Tibial artery (tissue), 4 donors: ENCODE data around the gene UPK1B.
"Not testable (repeated sequence)": the region's sequence is repeated elsewhere in the genome, so short reads cannot be mapped to it uniquely, and the experiment has no call there.

Experiments
- DNase-seq, 2 donors: peaks; one replicate each; pipeline ENCODE4 v3.0.0-alpha.2; 2019
- H3K27ac ChIP-seq, 2 donors: fragments of 200-600 bp; sonication (generic) in 1 of 2; 1 replicate in 1 of 2; 2 replicates in 1 of 2; pipeline ENCODE4 v1.5.1; 2018 to 2019; ENCODE audit warnings: mild to moderate bottlenecking in 1 of 2
- H3K27me3 ChIP-seq, 2 donors: fragments of 200-600 bp; sonication (generic) in 1 of 2; one replicate each; pipeline versions ENCODE4 v1.5.1 to v1.6.0; 2016 to 2019
- H3K36me3 ChIP-seq, 3 donors: fragments of 200-600 bp; sonication (generic) in 2 of 3; one replicate each; pipeline ENCODE4 v1.5.1; 2016 to 2019; ENCODE audit warnings: mild to moderate bottlenecking in 2 of 3
- H3K4me1 ChIP-seq, 4 donors: fragments of 200-600 bp; sonication (generic) in 2 of 4; 1 replicate in 3 of 4; 2 replicates in 1 of 4; pipeline ENCODE4 v1.5.1; 2016 to 2019
- H3K4me3 ChIP-seq, 2 donors: fragments of 200-600 bp; sonication (generic) in 1 of 2; 1 replicate in 1 of 2; 2 replicates in 1 of 2; pipeline ENCODE4 v1.5.1; 2018 to 2019; ENCODE audit warnings: mild to moderate bottlenecking in 2 of 2
- H3K9me3 ChIP-seq, 3 donors: fragments of 200-600 bp; sonication (generic) in 1 of 3; one replicate each; pipeline ENCODE4 v1.5.1; 2016 to 2019
- intact Hi-C: fragments of 100-400 bp; cut with DNase I; formaldehyde crosslinking; loops from one replicate; pipeline ENCODE4 v1.15.0; 2023; ENCODE audit warnings: low total_unique reads
- TF ChIP-seq, protein P1 (sequence below), 2 experiments: fragments of 200-600 bp in 1 of 2; fragments of 450-650 bp in 1 of 2; IDR thresholded peaks; one replicate each; pipeline ENCODE4 v1.5.1; 2017 to 2019; ENCODE audit warnings: antibody characterized with exemption in 2 of 2, mild to moderate bottlenecking in 1 of 2, moderate library complexity in 1 of 2

Gene UPK1B

DNA sequence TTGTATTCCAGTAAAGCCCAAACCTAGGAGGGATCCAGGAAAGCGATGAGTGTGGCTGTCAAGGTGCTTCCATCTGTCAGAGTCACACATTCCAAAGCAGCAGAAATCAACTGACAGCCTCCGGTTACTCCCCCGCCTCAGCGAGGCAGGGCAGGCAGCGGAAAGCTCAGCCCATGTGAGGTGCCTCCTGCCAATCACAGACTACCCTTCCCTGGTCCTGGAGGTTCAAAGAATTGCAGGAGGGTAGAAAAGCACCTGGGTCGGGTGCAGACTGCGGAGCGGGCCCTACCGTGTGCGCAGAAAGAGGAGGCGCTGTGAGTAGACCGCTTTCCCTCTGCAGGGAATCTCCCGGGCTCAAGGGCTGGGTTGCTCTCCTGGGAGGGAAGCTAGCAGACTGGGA, at the start of gene UPK1B:
Gene UPK1B (plus strand): TSS at position 274 of the 400 bp plus-strand sequence. CDS start 13,144 bp downstream, outside the sequence.
- no peak for DNase-seq
- H3K9me3 ChIP-seq = no peaks in the 10 kb centered on the region
- TF ChIP-seq, protein P1, sequence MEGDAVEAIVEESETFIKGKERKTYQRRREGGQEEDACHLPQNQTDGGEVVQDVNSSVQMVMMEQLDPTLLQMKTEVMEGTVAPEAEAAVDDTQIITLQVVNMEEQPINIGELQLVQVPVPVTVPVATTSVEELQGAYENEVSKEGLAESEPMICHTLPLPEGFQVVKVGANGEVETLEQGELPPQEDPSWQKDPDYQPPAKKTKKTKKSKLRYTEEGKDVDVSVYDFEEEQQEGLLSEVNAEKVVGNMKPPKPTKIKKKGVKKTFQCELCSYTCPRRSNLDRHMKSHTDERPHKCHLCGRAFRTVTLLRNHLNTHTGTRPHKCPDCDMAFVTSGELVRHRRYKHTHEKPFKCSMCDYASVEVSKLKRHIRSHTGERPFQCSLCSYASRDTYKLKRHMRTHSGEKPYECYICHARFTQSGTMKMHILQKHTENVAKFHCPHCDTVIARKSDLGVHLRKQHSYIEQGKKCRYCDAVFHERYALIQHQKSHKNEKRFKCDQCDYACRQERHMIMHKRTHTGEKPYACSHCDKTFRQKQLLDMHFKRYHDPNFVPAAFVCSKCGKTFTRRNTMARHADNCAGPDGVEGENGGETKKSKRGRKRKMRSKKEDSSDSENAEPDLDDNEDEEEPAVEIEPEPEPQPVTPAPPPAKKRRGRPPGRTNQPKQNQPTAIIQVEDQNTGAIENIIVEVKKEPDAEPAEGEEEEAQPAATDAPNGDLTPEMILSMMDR (IDR thresholded peaks at IDR 0.05) = no peak
- H3K27me3 ChIP-seq = no peaks in the 10 kb centered on the region
- H3K4me1 ChIP-seq = no peaks in the 10 kb centered on the region
- H3K4me3 ChIP-seq = no peak within 1 kb of the TSS
- intact Hi-C loops = no loop called here
- H3K36me3 ChIP-seq = no peaks in the 10 kb centered on the region
- no peak within 1 kb of the TSS for H3K27ac ChIP-seq

DNA sequence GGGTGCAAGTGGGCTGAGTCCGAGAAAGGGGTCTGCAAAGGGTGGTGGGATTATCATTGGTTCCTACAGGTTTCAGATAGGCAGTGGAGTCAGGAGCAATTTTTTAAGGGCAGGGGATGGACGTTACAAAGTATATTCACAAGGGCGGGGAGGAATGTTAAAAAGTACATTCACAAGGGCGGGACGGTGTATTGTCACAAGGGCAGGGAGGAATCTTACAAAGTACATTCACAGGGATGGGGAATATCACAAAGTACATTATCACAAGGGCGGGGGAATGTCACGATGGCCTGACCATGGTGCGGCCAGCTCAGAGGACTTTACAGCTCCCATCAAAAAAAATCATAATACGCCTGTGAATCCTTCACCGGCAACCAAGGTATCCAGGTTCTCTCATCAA, 48.1 kb upstream of the UPK1B start:
- intact Hi-C loops = no loop called here
- Histone ChIP-seq H3K27me3 (no peaks in the 10 kb centered on the region), H3K4me1 (no peaks in the 10 kb centered on the region), H3K36me3 (no peaks in the 10 kb centered on the region), H3K4me3 (no peak overlapping the region), H3K9me3 (no peaks in the 10 kb centered on the region), H3K27ac (no peak overlapping the region)
- TF ChIP-seq, protein P1 (IDR thresholded peaks at IDR 0.05) = no peak
- no peak for DNase-seq

DNA sequence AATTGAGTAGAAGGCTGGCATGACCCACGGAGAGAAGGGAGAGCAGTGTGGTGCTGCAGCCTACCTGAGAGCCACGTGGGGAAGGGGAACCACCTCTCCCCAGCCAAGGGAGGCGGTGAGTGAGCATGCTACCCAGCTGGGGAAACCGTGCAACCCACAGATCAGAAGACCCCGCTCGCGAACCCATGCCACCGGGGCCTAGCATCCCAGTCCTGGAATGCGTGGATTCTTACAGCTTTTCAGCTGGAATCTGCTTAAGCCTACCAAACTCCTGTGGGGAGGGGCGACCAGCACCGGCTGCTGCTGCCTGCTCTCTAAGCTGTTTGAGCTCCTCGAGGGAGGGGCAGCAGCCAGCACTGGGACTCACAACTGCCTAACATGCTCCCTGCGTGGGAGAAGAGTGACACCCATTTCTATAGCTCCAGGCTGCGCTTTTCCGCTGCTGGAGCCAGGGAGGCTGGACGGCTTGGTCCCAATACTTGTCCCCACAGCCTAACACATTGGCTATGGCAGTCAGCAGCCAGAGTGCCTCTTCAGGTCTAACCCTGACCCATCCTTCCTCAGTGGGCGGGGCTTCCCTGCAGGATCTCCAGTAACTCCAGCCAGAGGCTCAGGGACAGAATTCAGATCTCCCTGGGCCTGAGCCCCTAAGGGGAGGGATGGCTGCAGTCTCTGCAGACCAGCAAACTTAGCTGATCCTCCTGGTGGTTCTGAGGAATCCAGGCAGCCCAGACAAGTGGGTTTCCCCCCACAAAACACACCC, 47.5 kb upstream of the UPK1B start:
- Histone ChIP-seq H3K36me3 (no peaks in the 10 kb centered on the region), H3K27me3 (no peaks in the 10 kb centered on the region), H3K27ac (no peak overlapping the region), H3K4me3 (no peak overlapping the region), H3K9me3 (no peaks in the 10 kb centered on the region), H3K4me1 (no peaks in the 10 kb centered on the region)
- intact Hi-C loops = no loop called here
- TF ChIP-seq, protein P1 (IDR thresholded peaks at IDR 0.05) = no peak
- no peak for DNase-seq

DNA sequence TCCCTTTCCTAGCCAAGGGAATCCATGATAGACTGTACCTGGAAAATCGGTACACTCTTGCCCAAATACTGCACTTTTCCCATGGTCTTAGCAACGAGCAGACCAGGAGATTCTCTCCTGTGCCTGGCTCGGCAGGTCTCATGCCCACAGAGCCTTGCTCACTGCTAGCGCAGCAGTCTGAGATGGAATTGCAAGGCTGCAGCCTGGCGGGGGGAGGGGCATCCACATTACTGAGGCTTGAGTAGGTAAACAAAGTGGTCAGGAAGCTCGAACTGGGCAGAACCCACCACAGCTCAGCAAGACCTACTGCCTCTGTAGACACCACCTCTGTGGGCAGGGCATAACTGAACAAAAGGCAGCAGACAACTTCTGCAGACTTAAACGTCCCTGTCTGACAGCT, 43.1 kb upstream of the UPK1B start:
- H3K27me3 ChIP-seq, DNase-seq, H3K4me3 ChIP-seq, H3K9me3 ChIP-seq, intact Hi-C loops, H3K4me1 ChIP-seq, H3K27ac ChIP-seq, H3K36me3 ChIP-seq: not testable (repeated sequence)

DNA sequence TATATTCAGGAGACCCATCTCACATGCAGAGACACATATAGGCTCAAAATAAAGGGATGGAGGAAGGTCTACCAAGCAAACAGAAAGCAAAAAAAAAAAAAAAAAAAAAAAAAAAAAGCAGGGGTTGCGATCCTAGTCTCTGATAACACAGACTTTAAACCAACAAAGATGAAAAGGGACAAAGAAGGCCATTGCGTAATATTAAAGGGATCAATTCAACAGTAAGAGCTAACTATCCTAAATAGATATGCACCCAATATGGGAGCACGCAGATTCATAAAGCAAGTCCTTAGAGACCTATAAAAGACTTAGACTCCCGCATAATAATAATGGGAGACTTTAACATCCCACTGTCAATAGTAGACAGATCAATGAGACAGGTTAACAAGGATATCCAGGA, 41.1 kb upstream of the UPK1B start:
- H3K27me3 ChIP-seq, H3K9me3 ChIP-seq, H3K4me1 ChIP-seq, H3K4me3 ChIP-seq, H3K36me3 ChIP-seq, DNase-seq, intact Hi-C loops, H3K27ac ChIP-seq: not testable (repeated sequence)

DNA sequence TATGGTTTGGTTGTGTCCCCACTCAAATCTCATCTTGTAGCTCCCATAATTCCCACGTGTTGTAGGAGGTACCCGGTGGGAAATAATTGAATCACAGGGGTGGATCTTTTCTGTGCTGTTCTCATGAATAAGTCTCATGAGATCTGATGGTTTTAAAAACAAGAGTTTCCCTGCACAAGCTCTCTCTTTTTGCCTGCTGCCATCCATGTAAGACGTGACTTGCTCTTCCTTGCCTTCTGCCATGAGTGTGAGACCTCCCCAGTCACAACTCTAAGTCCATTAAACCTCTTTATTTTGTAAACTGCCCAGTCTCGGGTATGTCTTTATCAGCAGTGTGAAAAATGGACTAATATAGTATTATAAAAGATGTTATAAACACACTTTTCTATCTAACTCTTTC, 34.0 kb upstream of the UPK1B start:
- intact Hi-C loops, DNase-seq, H3K36me3 ChIP-seq, H3K27ac ChIP-seq, H3K4me3 ChIP-seq, H3K4me1 ChIP-seq, H3K27me3 ChIP-seq, H3K9me3 ChIP-seq: not testable (repeated sequence)

DNA sequence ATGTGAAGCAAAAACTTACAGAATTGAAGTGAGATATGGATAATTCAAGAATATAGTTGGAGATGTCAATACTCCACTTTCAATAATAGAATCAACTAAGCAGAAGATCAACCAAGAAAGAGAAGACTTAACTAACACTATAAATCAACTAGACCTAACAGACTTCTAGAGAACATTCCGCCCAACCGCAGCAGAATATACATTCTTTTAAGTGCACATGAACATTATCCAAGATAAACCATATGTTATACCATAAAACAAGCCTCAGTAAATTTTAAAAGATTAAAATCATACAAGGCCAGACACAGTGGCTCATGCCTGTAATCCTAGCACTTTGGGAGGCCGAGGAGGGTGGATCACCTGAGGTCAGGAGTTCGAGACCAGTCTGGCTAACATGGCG, 32.9 kb upstream of the UPK1B start:
- Histone ChIP-seq H3K9me3 (no peaks in the 10 kb centered on the region), H3K27me3 (no peaks in the 10 kb centered on the region), H3K27ac (no peak overlapping the region), H3K36me3 (no peaks in the 10 kb centered on the region), H3K4me1 (no peaks in the 10 kb centered on the region), H3K4me3 (no peak overlapping the region)
- intact Hi-C loops = no loop called here
- TF ChIP-seq, protein P1 (IDR thresholded peaks at IDR 0.05) = no peak
- no peak for DNase-seq
